ENCODE results near the gene SLC13A3.
A peak's percentile ranks its signal among the peaks of the same experiment; 100 is the strongest.
"Not testable (repeated sequence)": the region's sequence is repeated elsewhere in the genome, so short reads cannot be mapped to it uniquely, and the experiment has no call there.

The SLC13A3 gene

DNA sequence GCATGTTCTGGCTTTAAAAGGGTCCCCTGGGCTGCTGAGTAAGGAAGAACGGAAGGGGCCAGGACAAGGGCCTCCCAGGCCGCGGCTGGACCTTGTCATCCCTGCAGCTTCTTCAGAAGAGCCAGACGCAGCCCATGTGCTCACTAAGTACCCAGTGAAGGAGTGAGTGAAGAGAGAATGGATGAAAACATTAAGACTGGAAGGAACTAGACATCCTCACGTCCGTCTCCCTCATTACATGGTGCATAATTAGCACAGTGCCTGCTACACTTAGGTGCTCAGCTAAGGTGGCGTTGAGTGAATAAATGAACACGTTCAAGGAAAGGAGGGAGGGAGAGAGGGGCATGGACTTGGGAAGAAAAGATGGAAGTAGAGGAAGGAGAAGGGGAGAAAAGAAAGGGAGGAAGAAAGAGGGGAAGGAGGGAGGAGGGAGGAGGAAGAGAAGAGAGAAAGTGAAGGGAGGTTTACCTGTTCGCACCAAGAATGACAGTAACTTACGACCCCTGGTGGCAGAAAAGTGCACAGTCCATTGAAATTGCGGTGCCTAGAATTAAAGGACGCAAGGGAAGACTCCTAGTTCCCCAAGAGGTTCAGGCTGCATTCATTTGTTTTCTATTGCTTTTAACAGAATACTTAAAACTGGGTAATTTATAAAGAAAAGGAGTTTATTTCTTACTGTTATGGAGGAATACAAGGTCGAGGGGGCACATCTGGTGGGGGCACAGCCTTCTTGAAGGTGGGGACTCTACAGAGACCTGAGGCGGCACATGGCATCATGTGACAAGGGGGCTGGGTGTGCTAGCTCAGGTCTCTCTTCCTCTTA lies 30.0 kb upstream of the SLC13A3 start:
- peak; percentile 57 to 80 (median 63) for DNase-seq

DNA sequence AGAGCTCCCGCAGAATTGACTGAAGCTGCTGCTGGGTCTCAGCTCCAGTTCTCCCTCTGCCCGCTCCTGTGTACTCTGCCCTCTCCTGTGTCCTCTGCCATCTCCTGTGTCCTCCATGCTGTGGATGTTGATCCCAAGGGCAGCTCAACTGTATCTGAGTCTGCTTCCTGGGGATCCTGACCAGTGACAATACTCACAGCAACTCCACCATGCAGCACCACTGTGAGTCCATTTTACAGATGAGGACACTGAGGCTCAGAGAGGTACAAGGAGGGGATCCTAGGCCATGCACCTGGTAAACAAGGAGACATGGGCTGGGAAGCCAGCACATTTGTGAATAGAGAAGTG lies 29.4 kb upstream of the SLC13A3 start:
- DNase-seq = no peak

DNA sequence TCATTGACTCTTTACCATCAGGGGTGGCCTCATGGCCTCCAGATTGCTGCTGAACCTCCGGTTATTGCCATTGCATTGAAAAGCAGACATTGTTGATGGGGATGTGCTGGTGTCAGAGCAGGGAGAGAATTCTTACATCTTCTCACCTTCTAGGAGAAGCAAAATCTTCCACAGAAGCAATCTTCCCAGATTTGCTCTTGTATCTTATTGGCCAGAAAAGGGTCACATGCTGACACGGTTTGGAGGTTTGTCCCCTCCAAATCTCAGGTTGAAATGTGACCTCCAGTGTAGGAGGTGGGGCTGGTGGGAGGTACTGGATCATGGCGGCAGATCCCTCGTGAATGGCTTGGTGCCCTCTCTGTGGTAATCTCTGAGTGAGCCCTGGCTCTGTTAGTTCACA lies 27.3 kb upstream of the SLC13A3 start:
- DNase-seq = no peak

DNA sequence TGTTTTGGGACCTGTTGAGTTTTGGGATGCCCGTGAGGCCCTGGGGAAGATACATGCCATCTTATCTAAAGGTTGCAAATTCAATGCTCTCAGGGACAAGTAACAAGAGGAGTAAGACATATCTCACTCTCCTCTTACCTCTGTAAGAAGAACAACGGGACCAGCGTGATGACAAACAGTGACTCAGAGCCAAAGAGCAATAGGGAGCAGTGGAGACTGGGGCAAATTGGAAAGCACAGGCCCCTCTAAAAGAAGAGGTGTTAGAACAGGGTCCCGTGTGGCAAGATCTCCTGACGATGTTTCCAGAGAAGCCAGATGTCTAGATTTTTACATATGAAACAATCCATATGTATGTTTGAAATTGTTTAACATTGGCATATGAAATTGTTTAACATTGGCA lies 26.3 kb upstream of the SLC13A3 start:
- DNase-seq = no peak

DNA sequence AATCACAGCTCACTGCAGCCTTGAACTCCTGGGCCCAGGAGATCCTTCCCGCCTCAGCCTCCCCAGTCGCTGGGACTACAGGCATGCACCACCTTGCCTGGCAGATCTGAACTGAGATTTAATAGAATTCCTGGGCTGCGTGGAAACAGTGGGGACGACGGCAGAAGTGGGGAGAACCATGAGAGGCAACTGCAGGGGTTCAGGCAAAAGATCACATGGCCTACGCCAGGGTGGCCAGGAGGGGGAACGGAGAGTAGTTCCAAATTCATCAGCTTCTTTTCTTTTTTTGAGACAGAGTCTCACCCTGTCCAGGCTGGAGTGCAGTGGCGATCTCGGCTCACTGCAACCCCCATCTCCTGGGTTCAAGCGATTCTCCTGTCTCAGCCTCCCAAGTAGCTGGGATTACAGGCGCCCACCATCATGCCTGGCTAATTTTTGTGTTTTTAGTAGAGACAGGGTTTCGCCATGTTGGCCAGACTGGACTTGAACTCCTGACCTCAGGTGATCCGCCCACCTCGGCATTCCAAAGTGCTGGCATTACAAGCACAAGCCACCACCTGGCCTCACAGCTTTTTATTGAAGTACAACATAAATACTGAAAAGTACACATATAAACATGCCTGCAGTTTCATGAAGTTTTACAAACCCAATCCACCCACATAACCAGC lies 25.5 kb upstream of the SLC13A3 start:
- not testable (repeated sequence) for DNase-seq

DNA sequence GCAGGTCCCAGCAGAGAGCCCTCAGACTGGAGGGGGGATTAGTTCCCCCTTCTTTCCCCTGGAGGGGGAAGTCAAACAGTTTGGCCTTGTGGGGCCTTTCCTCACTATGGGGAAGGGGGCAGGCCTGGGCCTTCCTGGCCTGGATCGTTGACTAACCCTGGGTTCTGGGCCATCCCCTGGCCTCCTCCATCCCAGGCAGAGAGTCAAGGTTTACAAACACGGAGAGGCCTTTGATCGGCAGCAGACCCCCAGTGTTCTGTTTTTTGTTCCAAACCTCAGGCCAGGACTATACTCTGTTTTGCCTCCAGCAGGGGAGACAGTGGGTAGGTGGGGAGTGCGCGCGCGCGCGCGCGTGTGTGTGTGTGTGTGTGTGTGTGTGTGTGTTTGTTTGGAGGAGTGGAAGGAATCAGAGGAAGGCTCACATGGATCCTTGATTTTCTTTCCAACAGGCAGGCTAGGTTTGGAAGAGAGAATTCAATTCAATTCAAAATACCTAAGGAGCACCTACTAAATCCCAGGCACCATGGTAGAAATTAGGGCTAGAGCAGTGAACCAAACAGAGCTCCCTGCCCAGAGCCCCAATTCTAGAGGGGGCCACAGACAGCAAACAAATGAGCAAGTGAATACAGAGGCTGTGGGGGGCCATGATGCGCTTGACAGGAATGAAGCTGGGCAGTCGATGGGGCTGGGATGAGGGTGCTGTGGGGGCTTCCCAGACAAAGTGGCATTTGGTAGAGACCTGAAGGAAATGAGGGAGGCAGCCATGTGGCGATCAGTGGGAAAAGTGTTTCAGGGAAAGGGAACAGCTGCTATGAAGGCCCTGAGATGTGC lies 23.2 kb upstream of the SLC13A3 start:
- DNase-seq = no peak

DNA sequence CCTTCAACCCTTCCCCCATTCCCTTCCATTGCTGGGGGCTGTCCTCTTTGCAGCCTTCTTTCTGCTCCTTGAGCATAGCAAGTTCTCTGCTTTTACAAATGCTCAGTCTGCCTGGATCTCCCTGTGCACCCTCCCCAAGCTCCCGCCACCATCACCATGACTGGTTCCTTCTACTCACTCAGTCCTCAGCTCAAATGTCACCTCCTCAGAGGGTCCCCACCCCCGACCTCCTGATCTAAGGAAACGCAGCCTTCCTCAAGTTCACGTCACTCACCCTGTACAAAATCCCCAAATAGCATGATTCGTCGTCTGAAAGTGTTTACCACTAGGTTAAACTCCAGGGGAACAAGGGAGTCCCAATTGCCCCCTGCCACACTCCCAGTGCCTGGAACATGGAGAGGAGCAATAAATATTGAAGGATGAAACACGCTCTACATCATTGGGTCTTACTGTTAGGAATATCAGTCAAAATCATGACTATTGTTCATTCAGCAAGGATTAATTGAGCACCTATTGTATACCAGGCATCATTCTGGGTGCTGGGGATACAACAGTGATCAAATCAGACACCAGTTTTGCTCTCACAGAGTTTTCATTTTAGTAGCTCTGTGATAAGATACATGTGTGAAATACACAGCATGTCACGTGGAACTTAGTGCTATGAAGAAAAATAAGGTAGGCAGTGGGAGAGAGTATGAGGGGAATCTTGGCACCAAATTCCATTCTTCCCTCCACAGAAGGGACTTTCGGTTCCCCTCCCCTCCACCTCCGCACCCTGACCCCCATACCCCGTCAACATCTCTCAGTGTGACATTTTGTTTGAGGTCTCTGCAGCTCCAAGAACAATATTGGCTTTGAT lies 22.4 kb upstream of the SLC13A3 start:
- no peak for DNase-seq

DNA sequence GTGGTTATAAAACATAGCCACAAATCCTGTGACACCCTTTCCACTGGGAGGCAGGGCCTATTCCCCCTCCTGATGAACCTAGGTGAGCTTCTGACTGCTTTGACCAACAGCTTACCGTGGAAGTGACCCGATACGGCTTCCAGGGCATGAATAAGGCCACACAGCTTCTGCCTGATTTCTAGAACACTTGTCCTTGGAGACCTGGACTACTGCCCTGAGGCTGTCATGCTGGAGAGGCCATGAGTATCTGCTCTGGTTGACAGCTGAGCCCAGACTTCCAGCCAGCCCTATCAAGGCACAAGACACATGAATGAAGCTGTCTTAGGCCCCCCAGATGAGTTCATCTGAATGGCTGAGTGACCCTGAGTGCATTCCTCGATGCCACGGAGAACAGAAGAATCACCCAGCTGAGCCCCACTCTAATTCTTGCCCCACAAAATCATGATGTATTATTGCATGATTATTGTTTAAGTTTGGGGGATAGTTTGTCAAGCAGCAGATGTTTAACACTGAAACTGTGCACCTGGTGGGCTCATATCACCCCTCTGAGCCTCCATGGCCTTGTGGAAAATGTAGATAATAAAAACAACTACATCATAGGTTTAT lies 21.4 kb upstream of the SLC13A3 start:
- no peak for DNase-seq

DNA sequence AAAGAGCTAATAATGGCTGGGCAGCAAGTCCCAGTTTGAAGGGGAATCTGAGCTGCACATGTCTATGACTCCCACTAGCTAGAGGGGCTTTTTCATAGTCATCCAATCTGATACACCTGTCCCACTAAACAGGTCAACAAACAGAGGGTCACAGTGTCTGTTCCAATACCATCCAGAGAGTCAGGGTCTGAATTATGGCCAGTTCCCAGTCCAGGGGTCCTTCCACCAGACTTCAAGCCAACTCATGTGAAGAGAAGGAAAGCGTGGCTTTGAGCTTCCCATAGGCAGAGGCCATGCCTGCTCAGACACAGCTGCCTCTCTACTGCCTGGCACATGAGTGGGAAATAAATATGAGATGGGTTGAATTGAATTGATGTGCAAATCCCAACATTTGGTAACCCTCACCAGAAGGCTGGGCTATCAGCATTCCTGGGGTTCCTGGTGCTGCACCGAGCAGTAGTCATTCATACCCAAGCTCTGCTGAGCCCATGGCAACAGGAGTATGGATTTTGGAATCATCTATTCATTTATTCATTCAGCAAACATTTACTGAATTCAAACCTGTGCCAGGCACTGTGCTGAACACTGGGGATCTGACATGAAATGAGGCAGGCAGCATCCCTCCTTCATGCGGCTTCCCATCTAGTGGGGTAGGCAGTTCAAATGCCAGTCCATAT lies 20.7 kb upstream of the SLC13A3 start:
- DNase-seq = no peak

DNA sequence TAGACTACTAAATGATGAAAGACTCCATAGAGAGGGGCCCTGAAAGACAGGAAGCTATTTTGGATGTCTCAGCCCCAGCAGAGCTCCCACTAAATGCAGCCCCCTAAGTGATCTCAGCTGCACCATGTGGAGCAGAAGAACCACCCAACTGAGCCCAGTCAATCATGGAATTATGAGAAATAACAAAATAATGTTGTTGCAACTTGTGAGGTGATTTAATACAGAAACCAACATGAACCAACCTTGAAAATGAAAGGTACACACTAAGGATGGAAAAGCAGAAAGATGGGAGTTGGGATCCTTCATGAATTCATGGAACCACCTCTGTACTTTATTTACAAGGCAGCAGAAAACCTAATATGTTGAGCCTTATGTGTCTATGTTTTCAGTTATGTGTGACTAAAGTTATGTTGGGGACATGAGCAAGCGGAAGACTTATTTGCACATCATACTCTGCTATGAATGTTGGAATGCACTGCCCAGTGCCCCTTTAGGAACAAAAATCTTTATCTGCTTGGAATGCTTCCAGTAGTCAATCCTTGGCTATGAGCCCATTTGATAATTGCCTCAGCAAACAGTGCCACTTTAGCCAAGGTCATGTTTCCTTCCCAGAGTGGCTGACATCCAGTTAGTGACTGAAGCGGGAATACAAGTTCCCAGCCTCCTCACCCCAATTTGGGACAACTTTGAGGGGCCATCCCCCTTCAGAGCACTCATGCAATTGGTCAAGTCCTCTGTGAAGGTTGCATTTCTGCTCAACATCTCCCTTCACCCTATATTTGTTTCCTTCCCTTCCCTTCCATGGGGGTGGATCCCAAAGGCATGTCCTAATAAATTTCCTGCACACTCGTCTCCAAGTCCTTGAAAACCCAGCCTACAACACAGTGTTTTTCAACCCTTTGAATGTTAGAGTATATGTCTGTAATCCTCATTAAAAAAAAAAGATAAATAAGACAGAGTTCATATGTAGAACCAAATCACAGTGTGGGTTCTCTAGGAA lies 19.6 kb upstream of the SLC13A3 start:
- peak in 1 of 3 experiments; percentile 12 for DNase-seq

DNA sequence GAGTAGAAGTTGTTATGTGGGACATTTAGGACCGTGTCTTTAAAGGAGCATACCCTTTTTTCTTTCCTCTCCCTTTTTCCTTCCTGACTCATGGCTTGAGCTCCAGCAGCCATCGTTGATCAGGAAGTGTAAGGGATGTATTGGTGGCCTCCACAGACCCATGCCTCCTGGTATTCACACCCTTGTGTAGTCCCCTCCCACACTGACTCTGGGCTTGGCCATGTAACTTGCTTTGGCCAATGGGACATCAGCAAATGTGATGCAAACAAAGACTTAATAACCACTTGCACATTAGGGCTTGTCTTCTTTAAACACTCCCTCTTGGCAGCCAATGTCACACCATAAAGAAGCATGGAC lies 18.9 kb upstream of the SLC13A3 start:
- DNase-seq = no peak

DNA sequence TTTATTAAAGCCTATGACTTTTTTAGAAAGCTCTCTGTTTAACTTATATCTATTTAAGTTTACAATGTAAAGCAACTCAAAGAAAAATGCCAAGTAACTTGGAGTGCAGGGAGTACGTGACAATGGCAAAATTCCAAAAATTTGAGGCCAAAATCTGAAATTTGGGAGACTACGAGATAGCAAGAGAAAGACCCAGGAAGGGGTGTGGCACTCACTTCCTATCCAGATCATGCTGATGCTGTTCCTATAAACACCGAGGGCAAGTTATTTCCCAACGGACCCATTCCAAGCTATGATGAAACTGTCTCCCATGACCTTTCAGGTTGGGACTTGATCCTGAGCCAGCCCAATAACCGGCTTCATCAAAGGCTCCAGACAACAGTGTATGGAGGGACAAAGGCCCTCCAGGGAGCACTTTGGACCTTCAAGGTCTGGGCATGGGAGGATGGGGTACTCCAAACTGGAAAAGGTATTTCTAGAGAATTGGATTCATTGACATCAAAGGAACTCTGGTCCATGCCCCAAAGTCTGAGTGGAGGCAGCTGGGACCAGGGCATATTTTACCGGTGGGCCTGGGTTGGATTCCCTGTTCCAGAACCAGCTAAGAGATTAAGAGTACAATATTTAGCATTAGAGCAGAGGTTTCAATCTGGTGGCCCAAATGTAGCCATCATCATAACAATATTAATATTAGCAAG lies 15.7 kb upstream of the SLC13A3 start:
- DNase-seq = no peak

DNA sequence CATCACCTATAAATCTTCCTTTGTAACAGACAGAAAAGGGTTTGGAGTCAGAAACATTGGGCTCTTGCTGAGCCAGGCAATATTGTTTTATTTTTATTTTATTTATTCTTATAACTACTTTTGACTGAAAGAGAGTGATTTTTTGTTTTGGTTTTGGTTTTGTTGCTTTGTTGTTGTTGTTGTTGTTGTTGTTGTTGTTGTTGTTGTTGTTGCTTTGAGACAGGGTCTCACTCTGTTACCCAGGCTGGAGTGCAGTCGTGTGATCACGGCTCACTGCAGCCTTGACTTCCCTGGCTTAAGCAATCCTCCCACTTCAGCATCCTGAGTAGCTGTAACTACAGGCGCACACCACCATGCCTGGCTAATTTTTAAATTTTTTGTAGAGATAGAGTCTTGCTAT lies 15.0 kb upstream of the SLC13A3 start:
- DNase-seq = no peak

DNA sequence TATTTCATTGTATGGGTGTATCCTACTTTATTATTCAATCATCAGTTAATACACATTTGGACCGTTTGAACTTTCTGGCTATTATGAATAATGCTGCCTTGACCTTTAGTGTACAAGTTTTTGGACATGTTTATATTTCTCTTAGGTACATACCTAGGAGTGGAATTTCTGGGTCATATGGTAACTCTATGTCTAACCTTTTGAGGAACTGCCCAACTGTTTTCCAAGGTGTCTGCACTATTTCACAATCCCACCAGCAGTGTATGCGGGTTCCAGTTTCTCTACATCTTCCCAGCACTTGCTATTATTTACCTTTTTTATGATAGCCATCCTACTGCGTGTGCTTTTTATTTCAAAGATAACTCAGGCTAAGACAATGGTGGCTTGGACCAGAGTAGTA lies 14.3 kb upstream of the SLC13A3 start:
- no peak for DNase-seq

DNA sequence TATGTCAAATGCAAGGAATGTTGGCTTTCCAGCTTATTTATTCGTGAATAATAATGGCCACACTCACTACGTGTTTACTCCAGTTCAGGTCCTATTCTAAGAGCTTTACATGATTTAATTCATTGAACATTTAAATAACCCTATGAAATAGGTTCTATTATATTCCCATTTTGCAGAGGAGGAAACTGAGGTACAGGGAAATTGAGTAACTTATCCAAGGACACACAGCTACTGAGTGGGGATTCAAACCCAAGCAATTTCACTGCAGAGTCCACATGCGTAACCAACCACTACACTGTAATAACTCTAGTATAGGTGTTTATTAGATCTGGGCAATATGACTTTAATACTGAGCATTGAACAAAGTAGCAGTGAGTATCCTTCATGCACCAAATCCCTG lies 12.3 kb upstream of the SLC13A3 start:
- no peak for DNase-seq

DNA sequence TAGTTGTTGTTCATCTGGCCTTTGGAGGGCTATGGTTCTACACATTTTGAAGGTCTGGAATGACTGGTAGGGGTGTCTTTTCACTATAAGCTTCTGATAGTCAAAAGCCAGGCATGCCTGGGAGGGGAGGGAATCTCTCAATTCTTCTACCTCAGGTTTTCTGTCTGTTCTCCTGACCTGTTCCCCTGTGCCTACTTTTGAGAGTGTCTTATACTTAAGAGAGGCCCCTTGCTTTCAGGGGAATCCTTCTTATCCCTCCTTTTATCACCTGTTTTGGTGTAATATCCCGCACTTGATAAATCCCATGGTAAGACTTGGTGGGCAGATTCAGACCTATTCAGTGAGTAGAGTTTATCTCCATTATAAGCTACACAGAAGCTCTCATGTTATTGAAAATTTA lies 10.4 kb upstream of the SLC13A3 start:
- no peak for DNase-seq

DNA sequence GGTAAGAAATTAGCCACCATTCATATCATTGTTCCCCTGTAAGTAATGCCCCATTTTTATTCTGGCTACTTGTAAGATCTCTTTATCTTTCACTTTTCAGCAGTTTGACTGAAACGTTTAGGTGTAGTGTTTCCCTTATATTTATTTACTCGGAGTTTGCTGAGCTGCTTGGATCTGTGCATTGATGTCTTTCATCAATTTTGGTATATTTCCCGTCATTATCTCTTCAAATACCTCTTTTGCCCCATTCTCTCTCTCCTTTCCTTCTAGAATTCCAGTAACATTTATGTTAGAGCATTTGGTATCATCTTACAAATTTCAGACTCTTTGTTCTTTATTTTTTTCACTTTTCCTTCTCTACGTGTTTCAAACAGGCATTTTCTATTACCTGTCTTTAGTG lies 9.2 kb upstream of the SLC13A3 start:
- DNase-seq = no peak

DNA sequence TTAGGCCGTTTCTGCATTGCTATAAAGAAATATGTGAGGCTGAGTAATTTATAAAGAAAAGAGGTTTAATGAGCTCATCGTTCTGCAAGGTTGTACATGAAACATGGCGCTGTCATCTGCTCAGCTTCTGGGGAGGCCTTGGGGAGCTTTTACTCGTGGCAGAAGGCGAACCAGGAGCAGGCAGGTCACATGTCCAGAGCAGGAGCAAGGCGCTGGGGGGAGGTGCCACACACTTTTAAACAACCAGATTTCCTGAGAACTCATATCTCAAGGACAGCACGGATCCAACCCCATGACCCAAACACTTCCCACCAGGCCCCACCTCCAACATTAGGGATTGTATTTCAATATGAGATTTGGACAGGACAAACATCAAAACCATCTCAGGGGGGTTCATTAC lies 6.4 kb upstream of the SLC13A3 start:
- DNase-seq = no peak

DNA sequence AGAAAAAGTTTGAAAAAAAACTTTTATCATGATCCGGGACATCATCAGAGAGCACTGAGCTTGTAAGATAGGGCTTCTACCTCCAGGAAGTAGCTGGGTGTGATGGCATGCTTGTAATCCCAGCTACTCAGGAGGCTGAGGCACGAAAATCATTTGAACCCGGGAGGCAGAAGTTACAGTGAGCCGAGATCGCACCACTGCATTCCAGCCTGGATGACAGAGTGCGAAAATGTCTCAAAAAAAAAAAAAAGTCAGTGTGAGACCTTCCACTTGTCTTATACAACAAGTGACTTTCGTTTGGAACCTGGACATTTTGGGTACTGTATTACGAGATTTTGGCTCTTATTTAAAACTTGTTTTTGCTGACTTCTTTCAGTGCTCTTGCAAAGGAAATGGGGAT lies 5.9 kb upstream of the SLC13A3 start:
- DNase-seq = no peak

DNA sequence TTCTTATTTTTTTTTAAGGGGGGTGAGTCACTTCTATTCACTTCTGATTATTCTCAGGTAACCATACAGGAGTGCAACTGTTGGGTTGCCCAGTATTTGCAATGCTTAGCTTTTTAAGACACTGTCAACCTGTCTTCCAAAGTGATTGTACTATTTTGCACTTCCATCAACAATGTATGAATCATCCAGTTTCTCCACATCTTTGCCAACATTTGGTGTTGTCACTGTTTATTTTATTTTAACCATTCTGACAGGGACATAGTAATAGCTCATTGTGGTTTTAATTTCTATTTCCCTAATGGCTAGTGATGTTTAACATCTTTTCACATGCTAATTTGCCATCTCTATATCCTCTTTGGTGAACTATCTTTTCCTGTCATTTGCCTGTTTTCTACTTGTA lies 1.4 kb upstream of the SLC13A3 start:
- no peak for DNase-seq
